Stimulated activated CD4-positive, alpha-beta T cell treated with anti-CD3 and anti-CD28 coated beads, Interleukin-2, amount 100 ng/mL, for 48 hours (primary cell): ENCODE data around the gene DOK7.

ENCODE experiments used
- DNase-seq, 2 donors: peaks; one replicate each; pipeline ENCODE4 v3.0.0-alpha.2; 2020

Gene DOK7

DNA sequence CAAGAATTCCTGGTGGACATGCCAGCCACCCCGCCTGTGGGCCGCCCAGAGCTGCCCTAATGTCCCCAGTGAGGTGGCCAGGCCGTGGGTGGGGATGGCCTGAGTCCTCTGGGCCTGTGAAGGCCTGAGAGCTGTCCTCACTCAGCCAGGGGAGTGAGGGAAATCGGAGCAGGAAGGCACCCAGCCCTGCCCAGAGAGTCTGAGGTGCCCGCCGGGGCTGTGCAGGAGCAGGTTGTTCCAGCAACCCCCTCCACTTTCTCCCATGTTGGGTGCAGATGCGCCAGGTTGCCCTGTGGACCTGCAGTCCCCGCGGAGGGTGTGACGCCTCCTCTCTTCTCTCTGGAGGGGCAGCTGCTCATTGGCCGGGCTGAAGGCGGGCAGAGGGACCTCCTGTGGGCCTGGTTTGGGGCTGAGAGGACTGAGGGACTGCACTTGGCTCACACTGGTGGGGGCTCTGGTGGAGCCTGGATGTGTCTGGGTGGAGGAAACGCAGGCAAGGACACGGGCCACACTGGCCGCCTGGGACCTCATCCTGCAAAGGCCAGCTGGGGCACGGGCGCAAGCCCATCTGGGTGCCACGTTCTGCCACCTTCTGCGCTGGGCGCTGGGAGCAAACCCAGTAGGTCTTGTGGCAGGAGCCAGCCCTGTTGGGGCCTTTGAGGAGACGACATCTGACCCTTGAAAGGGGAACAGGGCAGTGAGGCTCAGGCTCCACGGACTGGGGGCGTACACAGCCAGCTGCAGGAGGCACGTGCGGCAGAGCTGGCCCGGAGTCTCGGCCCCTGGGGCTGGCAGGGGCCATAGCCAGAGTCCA, 14.0 kb downstream of the DOK7 start:
- DNase-seq = no peak

- no peak for DNase-seq
These were observed 14.8 kb downstream of the DOK7 start for GRCh38 chr4:3477750-3478430.

- no peak for DNase-seq
These were observed 15.6 kb downstream of the DOK7 start for GRCh38 chr4:3478446-3479357.

DNA sequence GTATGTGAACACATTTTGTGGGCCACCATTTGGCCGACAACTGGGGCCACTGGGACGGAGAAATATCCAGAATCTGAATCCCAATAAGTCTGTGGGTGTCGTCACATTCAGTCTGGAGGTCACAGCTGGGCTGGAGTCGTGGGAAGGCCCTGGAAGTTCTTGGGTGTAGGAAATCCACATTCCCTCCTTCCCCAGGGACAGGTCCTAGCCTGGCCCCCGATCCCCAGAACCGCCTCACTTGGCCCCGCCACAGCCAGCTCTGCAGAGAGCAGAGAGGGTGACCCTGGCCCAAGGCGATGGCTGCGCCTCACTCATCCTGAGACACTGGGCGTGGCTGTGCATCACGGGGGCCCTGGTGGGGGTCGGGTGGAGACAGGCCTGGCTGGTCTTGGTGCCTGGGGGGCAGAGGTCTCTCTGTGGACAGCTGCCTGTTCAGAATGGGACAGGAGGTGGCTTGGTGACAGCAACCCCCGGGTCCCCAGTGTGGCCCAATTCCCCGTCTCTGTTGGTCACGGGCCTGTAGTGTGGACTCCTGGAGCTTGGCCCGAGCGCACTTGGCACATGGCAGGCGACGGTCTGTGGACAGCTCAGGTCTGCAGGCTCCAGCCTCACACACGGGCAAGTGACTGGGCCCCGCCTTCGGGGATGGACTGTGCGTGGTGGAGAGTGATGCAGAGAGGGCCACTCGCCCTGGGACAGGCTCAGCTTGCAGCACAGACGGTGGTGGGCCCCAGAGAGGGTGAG, 16.4 kb downstream of the DOK7 start:
- DNase-seq = no peak

DNA sequence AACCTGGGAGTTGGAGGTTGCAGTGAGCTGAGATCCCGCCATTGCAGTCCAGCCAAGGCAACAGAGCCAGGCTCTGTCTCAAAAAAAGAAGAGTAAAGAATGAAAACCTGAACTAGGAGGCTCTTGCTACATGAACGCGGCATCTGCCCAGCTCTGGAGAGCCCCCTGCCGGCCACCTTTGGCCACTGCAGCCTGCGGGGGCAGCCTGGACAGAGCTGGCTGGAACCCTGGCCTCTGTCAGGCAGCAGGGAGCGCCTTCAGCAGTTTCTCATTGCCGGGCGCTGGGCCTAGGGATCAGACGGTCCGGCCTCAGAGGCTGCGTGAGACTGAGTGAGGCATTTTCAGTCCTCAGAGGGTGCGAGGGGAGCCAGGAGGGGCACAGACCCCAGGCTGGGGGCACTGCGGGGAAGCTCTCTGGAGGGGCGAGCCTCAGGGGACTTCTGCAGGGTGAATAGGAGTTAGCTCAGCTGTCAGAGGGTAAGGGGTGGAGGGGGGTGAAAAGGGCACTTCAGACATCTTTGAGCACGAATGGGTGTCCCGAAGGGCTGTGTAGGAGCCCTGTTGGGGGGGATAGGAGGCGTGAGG, 17.5 kb downstream of the DOK7 start:
- peak; percentile 83 to 89 for DNase-seq

DNA sequence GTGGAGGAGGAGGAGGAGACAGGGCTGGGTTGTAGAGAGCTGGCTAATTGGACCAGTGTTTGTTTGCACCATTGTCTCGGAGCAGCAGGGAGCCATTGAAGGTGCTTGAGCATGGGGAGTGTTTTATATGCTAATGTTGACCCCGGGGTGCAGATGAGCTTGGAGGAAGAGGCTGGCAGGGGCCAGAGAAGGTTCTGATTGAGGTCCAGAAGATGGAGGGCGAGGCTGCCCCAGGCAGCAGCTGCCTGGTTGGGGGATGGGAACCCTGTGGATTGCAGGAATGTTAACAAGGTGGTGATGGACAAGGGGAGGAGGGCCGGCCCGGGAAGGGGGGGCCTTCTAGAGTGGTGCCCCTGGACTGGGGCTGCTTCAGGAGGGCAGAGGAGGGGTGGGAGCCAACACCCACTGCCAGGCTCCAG, 18.0 kb downstream of the DOK7 start:
- DNase-seq = no peak

GRCh38 chr4:3481783-3482393, 18.8 kb downstream of the DOK7 start:
- no peak for DNase-seq

DNA sequence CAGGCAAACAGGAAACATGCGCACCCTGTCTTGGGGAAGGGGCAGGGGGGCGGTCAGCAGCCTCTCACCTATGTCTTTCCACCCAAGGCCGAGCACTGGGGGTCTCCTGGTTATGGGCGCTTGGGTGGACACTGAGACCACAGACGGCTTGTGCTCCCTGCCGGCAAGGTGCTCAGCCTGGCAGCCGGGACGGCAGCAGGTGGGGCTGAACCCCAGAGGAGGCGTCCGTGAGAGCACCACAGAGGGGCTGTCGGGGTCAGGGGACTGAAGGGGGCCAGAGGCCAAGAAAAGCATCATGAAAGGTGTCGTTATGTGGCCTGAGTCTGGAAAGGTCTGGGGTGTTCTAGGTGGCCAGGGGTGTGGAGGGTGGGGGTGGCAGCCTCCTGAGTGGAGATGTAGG, 19.6 kb downstream of the DOK7 start:
- DNase-seq = no peak

GRCh38 chr4:3483471-3483921, 20.4 kb downstream of the DOK7 start:
- DNase-seq = no peak

- no peak for DNase-seq
These were observed 21.2 kb downstream of the DOK7 start for GRCh38 chr4:3484057-3484973.

GRCh38 chr4:3485011-3485791, 22.1 kb downstream of the DOK7 start:
- DNase-seq = no peak

GRCh38 chr4:3485886-3486540, 22.9 kb downstream of the DOK7 start:
- DNase-seq = no peak

- no peak for DNase-seq
These were observed 23.7 kb downstream of the DOK7 start for GRCh38 chr4:3486541-3487540.

DNA sequence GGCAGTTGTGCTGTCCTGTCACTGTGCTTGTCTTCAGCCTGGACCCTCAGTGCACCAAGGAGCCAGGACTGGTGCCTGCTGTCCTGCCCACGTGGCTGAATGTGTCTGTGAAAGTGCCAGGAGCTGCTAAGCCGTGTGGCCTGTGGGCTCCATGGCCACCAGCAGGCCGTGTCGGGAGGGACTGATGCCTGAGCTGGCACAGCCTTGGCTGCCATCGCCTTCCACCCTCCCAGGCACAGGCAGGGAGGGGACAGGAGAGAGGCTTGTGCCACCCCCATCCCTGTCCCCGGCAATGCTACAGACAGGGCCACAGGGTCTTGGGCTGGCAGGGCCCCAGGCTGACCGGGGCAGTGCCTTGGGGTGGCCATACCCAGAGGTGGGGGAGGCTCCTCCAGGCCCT, 24.8 kb downstream of the DOK7 start:
- DNase-seq = no peak

DNA sequence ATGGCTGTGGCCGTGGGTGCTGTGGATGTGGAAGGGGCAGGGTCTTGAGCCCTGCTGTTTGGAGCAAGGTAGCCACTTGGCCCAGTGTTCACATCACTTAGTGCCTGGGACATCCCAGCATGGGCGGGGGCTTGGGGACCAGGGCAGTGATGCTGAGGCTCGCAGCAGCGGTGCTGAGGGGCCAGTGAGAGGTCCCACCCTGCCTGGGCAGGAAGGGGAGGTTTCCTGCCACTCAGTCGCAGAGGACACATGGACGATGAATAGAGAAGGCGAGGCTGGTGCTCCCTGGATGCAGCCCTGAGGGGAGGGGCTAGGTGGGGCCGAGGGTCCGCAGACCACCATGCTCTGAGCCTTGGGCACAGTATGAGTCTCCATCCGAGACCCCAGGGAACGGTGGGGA, 25.7 kb downstream of the DOK7 start:
- DNase-seq = no peak

- DNase-seq = no peak
These were observed 26.4 kb downstream of the DOK7 start for GRCh38 chr4:3489451-3489962.

DNA sequence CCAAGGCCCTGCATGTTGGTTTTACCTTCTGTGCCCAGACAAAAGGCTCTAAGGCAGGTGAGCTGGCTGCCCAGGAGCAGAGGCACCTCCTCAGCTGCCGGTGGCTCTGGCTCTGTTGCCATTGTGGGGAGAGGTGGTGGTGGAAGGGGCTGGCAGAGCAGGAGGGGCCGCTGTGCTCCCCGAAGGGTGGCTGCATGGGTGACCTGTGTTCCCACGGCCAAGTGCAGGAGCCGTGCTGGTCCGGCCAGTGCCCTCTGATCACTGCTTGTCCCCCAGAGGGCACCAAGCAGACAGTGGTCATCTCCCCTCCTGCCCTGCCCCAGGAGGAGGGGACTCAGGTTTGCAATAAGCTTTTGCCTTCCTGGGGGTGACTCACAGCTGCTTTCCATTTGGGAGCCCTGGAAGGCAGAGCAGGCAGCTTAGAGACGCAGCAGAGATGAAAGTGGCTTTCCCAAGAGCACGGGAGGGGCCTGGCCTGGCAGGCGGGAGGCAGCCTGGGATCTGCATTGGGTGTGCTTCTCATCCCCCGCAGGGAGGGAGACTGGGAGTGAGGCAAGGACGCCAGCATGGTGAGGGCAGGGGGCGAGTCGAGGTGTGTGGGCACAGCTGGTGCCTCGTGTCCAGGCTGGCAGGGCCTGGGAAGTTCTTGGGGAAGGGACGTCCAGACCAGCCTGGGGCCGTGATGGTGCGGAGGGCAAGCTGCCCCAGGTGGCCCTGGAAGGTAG, 28.7 kb downstream of the DOK7 start:
- no peak for DNase-seq
